Neural cell (in vitro differentiated cells): ENCODE results near the gene SNX30.

Experiments used
- CTCF ChIP-seq: fragments of 450-650 bp; IDR thresholded peaks from 2 replicates; pipeline ENCODE4 v1.5.1; 2014; ENCODE audit warnings: antibody characterized with exemption, mild to moderate bottlenecking, moderate library complexity; ENCODE audit not compliant: poor library complexity, severe bottlenecking
- EZH2 ChIP-seq: fragments of 200-600, 300-800 bp; shearing (Covaris generic), sonication (generic); IDR thresholded peaks from 2 replicates; pipeline ENCODE4 v1.6.1; 2014; ENCODE audit warnings: antibody characterized with exemption, low read length, borderline replicate concordance, mild to moderate bottlenecking; ENCODE audit not compliant: insufficient read depth, poor library complexity, severe bottlenecking
- POLR2AphosphoS5 ChIP-seq: IDR thresholded peaks from 2 replicates; pipeline ENCODE4 v1.6.1; 2012
- REST ChIP-seq: IDR thresholded peaks from 2 replicates; pipeline ENCODE4 v1.6.1; 2012; ENCODE audit warnings: borderline replicate concordance
- SMC3 ChIP-seq: fragments of 450-650 bp; conservative IDR thresholded peaks from 2 replicates; pipeline ENCODE4 v1.6.1; 2014; ENCODE audit warnings: antibody characterized with exemption, mild to moderate bottlenecking, moderate library complexity; ENCODE audit not compliant: poor library complexity

- TF ChIP-seq CTCF (no peak), REST (no peak), POLR2AphosphoS5 (no peak), SMC3 (no peak), EZH2 (no peak)
Measured at GRCh38 chr9:112905084-112905483, 154.5 kb downstream of the SNX30 start.
